A549 (cell line): ENCODE data around the gene TOX2.

Source experiments
- CHD2 ChIP-seq: fragments of 150-350 bp; IDR thresholded peaks from 2 replicates; pipeline ENCODE4 v1.6.1; 2014; ENCODE audit warnings: low read length; ENCODE audit not compliant: partially characterized antibody
- EP300 ChIP-seq, 2 experiments: fragments of >200 bp; sonication (Bioruptor Twin); formaldehyde crosslinking; IDR thresholded peaks; 2 replicates in 1 of 2; 3 replicates in 1 of 2; pipeline ENCODE4 v1.6.1; 2016 to 2017
- ESRRA ChIP-seq: fragments of 150-350 bp; IDR thresholded peaks from 2 replicates; pipeline ENCODE4 v1.6.1; 2014; ENCODE audit warnings: mild to moderate bottlenecking, low read length, borderline replicate concordance
- FOSL2 ChIP-seq, 2 experiments: fragments of 450-650 bp in 1 of 2; fragments of >200 bp in 1 of 2; sonication (Bioruptor Twin) in 1 of 2; formaldehyde crosslinking; IDR thresholded peaks; 2 replicates each; pipeline versions ENCODE4 v1.5.0 to v1.6.1; 2016 to 2020; ENCODE audit warnings: mild to moderate bottlenecking in 1 of 2, moderate library complexity in 1 of 2
- GATA3 ChIP-seq: IDR thresholded peaks from 2 replicates; pipeline ENCODE4 v1.6.1; 2012; ENCODE audit warnings: borderline replicate concordance
- JUNB ChIP-seq: fragments of >200 bp; sonication (Bioruptor Twin); formaldehyde crosslinking; IDR thresholded peaks from 2 replicates; pipeline ENCODE4 v1.6.1; 2016
- MAZ ChIP-seq: fragments of 150-350 bp; IDR thresholded peaks from 2 replicates; pipeline ENCODE4 v1.6.1; 2014; ENCODE audit warnings: antibody characterized with exemption, low read depth, low read length, borderline replicate concordance
- MYC ChIP-seq: IDR thresholded peaks from 2 replicates; pipeline ENCODE4 v1.6.1; 2012; ENCODE audit warnings: mild to moderate bottlenecking, inconsistent platforms, low read length, improper control_type of control experiment, borderline replicate concordance
- POLR2AphosphoS2 ChIP-seq: conservative IDR thresholded peaks from 2 replicates; pipeline ENCODE4 v1.6.1; 2012; ENCODE audit warnings: low read length, improper control_type of control experiment, inconsistent platforms
- RAD21 ChIP-seq, 2 experiments: fragments of >200 bp in 1 of 2; sonication (Bioruptor Twin) in 1 of 2; formaldehyde crosslinking in 1 of 2; IDR thresholded peaks in 1 of 2; conservative IDR thresholded peaks in 1 of 2; 2 replicates in 1 of 2; 3 replicates in 1 of 2; pipeline ENCODE4 v1.6.1; 2012 to 2018; ENCODE audit warnings: inconsistent platforms in 1 of 2
- TF ChIP-seq, protein P1 (sequence below): fragments of >200 bp; sonication (Bioruptor Twin); formaldehyde crosslinking; IDR thresholded peaks from 3 replicates; pipeline ENCODE4 v1.5.1; 2016
- TF ChIP-seq, protein P2 (sequence below): fragments of 250-450 bp; sonication (Bioruptor Pico); IDR thresholded peaks from 2 replicates; pipeline ENCODE4 v1.5.0; 2021; ENCODE audit warnings: mild to moderate bottlenecking, moderate library complexity, borderline replicate concordance
- TF ChIP-seq, protein P3 (sequence below): IDR thresholded peaks from 2 replicates; pipeline ENCODE4 v1.6.1; 2012

DNA sequence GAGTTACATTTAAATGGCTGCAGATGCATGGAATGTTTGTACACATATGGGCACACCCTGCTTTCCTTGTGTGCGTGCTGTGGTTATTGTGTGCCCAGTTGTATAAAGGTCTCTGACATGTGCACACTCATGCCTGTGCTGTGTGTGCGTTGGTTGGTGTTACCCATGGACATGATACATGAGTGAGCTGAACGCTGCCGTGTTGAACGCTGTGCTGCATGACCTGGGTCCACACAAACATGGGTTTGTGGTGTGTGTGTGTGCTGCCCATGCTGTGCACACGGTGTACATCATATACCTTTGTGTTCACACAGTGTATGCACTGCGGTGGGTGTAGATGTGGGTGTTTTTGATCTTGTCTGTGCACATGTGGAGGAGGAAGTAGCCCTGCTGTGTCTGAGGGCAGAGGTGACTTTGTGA is 54.4 kb downstream of the TOX2 start:
- TF ChIP-seq JUNB (no peak), MYC (no peak), POLR2AphosphoS2 (no peak), CHD2 (no peak), FOSL2 (IDR thresholded peaks at IDR 0.05) (no peak), FOSL2 (CRISPR knock-in tag; IDR thresholded peaks at IDR 0.05) (no peak), EP300 (IDR thresholded peaks at IDR 0.05) (no peak), MAZ (no peak), RAD21 (conservative IDR thresholded peaks at IDR 0.05 in 1 of 2, IDR thresholded peaks at IDR 0.05 in 1 of 2) (no peak), GATA3 (no peak), ESRRA (no peak)
- TF ChIP-seq, protein P1, sequence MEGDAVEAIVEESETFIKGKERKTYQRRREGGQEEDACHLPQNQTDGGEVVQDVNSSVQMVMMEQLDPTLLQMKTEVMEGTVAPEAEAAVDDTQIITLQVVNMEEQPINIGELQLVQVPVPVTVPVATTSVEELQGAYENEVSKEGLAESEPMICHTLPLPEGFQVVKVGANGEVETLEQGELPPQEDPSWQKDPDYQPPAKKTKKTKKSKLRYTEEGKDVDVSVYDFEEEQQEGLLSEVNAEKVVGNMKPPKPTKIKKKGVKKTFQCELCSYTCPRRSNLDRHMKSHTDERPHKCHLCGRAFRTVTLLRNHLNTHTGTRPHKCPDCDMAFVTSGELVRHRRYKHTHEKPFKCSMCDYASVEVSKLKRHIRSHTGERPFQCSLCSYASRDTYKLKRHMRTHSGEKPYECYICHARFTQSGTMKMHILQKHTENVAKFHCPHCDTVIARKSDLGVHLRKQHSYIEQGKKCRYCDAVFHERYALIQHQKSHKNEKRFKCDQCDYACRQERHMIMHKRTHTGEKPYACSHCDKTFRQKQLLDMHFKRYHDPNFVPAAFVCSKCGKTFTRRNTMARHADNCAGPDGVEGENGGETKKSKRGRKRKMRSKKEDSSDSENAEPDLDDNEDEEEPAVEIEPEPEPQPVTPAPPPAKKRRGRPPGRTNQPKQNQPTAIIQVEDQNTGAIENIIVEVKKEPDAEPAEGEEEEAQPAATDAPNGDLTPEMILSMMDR: no peak
- TF ChIP-seq, protein P2, sequence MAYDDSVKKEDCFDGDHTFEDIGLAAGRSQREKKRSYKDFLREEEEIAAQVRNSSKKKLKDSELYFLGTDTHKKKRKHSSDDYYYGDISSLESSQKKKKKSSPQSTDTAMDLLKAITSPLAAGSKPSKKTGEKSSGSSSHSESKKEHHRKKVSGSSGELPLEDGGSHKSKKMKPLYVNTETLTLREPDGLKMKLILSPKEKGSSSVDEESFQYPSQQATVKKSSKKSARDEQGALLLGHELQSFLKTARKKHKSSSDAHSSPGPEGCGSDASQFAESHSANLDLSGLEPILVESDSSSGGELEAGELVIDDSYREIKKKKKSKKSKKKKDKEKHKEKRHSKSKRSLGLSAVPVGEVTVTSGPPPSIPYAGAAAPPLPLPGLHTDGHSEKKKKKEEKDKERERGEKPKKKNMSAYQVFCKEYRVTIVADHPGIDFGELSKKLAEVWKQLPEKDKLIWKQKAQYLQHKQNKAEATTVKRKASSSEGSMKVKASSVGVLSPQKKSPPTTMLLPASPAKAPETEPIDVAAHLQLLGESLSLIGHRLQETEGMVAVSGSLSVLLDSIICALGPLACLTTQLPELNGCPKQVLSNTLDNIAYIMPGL (CRISPR knock-in tag): no peak
- TF ChIP-seq, protein P3, sequence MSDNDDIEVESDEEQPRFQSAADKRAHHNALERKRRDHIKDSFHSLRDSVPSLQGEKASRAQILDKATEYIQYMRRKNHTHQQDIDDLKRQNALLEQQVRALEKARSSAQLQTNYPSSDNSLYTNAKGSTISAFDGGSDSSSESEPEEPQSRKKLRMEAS: no peak
